T-cell (primary cell): Measurements from ENCODE around the gene KLF4. TPM values are rescaled to one million over a fixed set of nuclear protein-coding genes. Genes with fewer than 3 reads are reported as not detected.

Source experiments
- total RNA-seq, 35 experiments: library from RNA in 6 of 35; stranded (reverse) in 6 of 35; fragments of 120-200 nt in 1 of 35; gene quantifications; one replicate each; pipeline versions ENCODE4 v1.2.1 to v1.2.4 and lab custom pipeline; 2013 to 2026

KLF4 gene
- total RNA-seq, 5 donors from 2014 or later (not counting 1 experiment from before 2014, with no cell fraction given) = 1.1 to 21.6 (median 1.5) TPM

Other genes starting within 250 kb of the KLF4 start
- 10 to 100 TPM; 55.0 to 68.4 (median 56.2) TPM for gene RAD23B, start 206.5 kb downstream of the KLF4 start, total RNA-seq